A204.1 (cell line): Measurements from ENCODE around the gene RMC1.
"Not testable (repeated sequence)": the region's sequence is repeated elsewhere in the genome, so short reads cannot be mapped to it uniquely, and the experiment has no call there.

ENCODE experiments used
- FAIRE-seq: peaks from 2 replicates; lab custom pipeline; 2012; peaks lifted over from hg19 to GRCh38; lab: Jason Lieb, UNC

RMC1 gene

DNA sequence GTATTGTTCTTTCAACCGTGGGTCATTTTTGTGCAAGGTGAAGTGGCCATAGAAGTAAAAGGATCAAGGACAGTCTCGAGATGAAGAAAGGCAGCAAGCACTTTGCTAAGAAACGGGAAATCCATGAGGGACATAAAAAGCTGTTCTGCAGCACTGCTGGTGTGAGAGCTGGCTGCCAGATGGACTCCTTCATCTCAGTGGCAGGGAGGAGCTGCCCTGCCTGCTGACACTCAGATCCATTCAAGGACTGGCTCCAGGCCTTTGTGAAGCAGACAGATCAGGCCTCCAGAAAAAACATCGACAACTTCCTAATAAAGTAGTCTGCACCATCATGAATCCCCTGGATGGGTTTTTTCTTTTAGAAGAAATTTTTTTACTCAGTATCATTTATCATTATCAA, 29.5 kb downstream of the RMC1 start:
- no peak for FAIRE-seq

DNA sequence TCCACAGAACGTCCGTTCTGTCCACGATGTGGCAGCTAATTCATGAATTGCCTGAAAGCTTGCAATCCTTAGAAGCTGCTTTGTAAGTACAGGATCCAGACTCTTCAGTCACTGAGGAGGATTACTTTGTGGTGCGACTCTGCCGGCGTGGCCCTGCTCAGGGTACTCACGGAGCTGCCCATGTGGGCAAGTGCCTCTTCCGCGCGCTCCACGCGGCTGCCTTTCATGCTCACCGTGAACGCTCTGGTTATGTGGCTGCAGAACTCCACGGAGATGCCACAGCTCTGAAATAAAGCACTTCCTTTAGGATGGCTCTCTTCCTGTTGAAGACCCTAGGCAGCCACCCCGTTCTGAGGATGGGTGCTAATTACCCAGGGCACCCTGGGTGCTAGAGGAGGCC, 31.0 kb downstream of the RMC1 start:
- FAIRE-seq: no peak

DNA sequence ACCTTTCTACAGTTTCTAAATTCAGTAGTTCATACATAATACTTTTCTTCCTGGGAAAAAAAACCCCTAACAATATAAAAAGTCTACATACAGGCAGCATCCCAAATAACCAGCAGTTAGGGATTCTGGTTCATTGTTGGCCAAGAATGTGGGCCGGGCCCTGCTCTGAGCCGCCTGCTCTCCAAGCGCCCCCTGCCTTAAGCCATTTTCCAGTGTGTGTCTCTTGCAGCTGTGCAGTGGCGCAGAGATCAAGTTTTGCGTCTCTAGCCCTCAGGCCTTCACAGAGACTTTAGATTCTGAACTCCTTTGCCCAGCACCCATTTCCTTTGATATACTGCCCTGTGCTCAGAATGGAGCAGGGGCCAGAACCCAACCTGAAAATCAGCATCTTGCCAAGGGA, 32.9 kb downstream of the RMC1 start:
- FAIRE-seq: no peak

DNA sequence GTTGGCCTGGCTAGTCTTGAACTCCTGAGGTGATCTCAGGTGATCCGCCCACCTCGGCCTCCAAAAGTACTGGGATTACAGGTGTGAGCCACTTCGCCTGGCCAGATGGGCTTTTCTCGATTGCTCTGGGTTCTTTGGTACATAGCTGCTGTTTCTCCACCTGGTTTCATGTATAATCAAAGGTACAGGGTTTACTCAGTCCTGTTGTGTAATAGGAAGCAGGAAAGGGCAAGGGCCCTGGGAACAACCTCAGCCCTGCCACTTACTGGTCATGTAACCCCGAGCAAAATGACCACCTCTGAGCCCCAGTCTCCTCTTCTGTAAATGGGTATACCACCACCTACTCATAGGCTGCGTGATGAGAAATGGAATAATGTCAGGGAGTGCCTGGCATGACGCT, 34.0 kb downstream of the RMC1 start:
- FAIRE-seq: no peak

DNA sequence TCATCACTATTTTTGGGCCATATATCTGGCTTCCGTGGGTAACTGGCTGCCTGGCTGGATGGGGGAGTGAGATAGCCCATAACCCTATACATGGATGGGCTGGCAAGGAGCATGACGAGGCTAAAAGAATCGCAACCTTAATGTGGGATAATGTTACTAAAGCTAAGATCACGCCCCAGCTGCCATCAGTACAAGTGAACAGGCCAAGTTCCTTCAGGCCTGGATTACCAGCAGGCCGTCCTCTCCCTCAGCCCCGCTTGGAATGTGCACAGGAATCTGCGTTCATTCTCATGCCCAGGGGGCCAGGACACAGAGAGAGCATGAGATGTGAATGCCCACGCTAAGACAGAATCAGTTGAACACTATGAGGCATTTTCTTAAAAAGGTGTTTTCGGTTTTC, 34.7 kb downstream of the RMC1 start:
- FAIRE-seq: no peak

DNA sequence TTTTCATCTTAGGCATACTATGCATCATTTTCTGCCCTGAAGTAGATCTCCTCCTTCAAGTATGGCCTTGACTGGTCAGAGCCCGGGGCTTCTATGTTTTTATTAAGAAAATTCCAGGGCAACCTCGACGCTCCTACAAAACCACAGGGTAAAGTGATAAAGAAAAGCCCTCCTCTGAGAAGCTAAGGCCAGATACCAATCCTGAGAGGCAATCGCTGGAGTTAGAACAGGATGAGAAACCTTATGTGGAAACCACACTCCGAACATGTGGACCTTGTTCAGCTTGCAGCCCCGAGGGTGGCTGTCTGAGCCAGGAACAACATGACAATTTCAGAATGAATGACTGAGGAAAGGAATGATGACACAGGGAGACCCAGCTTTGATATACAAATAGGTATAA, 35.6 kb downstream of the RMC1 start:
- no peak for FAIRE-seq

DNA sequence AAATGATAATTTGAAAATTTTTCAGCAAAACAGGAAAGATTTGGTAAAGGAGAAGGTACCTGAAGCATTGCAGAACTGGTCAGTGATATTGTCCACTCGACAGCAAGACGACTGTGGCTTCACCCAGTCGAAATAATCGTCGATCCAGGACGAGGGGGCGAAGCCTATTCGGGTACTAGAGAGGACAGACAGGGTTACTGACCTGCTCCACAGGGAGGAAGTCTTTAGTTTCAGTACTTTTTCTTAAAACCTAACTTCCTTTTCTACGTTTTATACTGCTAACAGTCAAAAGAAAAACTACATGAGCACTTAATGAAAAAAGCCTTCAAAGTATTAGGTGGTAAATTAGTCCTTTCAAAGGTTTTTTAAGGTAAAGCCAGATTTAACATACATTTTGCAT, 36.0 kb downstream of the RMC1 start:
- FAIRE-seq: no peak

DNA sequence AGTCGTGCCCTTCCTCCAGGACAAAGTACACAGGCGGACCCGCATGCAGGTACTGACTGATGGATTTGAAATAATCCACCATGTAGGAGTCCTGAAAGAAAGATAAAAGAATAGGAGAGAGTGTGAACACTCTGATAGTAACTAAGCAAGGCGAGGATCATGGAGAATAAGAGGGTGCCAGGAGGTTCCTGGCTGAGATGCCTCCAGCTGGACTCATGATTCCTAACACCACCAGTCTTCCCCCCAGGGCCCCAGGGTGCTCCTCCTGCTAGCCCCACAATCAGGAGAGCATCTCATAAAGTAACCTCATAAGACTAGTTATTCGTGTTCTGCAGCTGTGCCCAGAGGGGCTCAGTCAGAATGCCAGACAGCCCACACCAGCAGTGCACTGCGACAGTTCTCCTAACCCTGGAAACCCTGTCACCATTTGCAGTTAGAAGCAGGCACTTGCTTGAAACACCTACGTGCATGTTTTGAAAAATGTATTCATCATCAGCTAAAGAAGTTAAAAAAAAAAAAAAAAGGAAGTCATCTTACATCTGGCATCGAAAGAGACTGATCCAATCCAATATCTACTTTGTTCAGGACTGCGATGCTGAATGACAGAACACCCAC, 36.7 kb downstream of the RMC1 start:
- no peak for FAIRE-seq

DNA sequence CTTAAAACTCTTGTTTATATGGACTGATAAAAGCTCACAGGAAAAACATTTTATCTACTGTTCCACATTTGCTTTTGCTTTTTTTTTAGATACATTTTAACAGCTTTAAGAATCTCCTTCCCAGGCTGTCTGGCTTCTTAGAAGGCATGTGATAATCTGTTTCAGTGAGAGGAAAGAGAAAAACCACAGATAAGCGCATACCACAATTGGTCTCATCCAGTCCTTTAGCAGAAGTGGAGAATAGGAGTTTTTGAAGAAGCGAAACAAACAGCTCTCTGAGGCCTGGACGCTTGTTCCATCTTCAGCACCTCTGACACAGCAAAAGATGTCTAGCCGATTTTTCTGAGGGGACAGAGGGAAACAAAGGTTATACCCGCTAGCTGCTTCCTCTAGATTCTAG, 37.6 kb downstream of the RMC1 start:
- FAIRE-seq: no peak

DNA sequence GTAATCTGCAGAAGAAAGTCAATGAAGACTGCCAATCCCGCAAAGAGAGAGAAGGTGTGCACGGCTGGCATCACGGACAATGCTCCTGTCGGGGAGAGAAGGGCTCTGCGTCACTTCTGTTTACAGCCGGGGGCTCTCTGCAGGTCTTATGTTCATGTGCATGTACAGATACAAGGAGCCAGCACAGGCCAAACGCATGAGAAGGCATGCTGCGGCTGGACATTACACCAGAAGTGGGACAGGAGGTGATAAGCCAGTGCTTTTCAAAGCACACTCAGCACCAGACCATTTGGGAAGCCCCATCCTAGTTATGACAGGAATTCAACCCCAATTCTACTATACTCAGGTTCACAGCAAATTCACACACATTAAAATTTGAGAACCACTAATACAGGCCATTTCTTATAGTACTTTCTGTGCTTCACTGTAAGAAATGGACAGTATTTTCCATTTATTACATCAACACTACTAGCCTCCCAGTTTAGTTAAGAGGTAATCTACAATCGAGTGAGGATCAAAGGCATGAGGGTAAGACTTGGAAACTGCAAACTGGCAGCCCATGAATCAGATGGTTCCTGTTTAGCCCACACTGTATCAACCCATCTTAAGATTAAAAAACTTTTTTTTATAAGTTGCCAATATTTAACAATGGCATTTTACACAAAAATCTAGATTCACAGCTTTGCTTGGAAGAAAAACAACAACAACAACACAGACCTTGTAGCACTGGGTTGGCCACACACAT, 38.2 kb downstream of the RMC1 start:
- FAIRE-seq: no peak

DNA sequence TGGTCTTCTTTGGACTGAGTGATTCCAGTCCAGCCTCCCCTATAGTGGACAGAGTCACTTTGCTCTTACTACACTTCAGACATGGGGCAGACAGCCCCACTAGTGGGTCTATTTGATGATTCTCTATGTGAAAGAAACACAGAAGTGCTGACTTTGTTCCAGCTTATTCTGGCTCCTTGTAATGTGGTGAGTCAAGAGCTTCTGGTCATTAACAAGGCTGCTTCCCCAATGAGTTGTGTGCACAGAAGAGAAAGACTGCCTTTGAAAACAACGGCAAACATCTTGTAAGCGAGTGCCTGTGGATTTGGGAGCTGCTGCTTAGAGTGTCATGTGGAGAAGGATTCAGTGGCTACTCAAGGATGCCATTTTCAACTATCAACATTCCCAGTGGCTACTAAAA, 39.1 kb downstream of the RMC1 start:
- FAIRE-seq: no peak

DNA sequence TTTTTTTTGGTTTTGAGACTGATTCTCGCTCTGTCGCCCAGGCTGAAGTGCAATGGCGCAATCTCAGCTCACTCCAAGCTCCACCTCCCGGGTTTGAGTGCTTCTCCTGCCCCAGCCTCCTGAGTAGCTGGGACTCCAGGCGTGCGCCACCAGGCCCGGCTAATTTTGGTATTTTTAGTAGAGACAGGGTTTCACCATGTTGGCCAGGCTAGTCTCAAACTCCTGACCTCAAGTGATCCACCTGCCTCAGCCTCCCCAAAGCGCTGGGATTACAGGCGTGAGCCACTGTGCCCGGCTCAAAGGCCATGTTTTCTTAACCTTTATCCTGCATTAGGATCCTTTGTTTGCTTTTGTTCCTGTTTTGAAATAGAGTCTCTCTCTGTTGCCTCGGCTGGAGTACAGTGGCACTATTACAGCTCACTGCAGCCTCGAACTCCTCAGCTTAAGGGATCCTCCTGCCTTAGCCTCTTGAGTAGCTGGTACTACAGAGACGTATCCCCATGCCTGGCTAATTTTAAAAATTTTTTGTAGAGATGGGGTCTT, 42.0 kb downstream of the RMC1 start:
- FAIRE-seq: no peak

DNA sequence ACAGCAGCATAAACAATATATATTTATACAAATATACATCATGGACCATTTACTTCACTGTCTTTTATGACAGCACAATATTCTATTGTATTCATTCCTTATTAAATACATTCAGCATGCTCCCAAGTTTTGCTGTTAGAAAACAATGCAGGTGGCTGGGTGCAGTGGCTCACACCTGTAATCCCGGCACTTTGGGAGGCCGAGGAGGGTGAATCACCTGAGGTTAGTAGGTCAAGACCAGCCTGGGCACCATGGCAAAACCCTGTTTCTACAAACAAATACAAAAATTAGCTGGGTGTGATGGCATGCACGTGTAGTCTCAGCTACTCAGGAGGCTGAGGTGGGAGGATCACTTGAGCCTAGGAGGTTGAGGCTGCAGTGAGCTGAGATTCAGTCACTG, 44.0 kb downstream of the RMC1 start:
- FAIRE-seq: no peak

DNA sequence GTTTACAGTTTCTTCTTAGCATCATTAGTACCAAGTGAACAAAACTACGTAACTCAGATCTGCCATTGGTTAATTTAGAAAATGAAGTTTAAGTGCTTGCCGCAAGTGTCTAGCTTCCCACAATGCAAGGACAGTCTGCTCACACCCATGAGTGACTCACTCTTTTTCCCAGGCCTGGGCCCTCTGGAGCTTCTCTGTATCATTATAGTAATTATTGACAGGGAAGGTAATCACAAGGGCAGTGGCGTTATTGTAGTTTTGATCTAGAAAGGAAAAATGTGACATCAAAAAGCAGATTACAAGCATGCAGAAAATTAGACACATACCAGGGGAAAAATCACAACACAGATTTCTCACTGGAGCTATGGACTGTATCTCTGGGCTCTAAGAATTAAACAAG, 44.5 kb downstream of the RMC1 start:
- no peak for FAIRE-seq

DNA sequence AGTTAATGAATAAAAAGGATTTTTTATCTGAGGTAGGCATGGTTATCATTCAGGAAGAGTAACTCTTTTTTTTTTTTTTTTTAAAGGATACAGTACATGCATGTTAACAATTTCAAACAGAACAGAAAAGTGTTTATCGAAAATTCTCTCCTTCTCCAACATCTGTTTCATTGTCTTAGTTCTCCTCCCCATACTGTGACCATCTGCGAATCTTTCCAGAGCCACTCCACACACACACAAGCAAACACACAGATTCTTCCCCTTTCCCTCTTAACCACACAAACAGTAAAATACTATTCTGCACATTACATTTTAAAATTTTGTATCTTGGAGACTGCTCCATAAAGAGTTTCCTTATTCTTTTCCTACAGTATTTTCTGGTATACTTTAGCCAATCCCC, 45.0 kb downstream of the RMC1 start:
- no peak for FAIRE-seq

DNA sequence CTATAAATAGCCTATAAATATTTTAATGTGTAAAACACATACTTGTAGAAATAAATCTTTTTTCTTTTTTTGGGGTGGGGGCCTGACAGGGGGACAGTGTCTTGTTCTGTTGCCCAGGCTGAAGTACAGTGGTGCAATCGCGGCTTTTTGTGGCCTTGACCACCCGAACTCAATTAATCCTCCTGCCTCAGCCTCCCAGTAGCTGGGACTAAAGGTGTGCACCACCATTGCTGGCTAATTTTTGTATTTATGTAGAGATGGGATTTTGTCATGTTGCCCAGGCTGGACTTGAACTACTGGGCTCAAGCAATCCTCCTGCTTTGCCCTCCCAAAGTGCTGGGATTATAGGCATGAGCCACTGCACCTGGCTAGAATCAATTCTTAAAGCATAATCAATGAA, 45.4 kb downstream of the RMC1 start:
- FAIRE-seq: no peak

DNA sequence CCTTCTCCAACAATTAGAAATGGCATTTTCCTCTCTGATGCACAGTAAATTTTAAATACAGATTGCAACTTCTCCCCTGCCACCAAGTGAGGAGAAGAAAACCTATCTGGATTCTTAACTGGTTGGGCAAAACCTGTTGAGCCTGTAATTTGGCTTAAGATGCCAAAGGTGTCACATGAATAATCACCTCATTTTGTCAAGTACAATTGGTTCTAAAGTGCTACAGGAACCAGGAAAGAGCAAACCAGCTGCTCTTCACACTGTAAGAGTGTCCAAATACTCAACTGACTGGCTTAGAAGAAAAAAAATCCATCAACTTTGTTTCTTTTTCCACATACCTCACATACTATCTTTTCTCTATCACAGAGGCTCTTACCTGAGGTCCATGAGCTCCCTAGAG, 47.6 kb downstream of the RMC1 start:
- FAIRE-seq: no peak

DNA sequence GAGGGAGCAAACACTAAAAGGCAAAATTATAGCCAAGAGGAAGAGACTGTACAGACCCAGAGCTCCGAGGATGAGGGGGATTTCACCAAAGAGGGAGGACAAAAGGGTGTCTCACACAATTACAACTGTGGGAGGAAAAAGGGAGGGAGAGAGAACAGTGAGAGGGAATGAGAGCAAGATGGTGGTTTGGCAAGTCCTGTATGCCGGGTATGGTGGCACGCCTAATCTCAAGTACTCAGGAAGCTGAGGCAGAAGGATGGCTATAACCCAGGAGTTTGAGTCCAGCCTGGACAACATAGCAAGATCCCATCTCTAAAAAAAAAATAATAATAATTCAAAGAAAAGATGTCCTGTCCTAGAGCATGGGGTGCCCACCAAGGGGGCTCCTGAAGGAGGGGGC, 48.7 kb downstream of the RMC1 start:
- no peak for FAIRE-seq

DNA sequence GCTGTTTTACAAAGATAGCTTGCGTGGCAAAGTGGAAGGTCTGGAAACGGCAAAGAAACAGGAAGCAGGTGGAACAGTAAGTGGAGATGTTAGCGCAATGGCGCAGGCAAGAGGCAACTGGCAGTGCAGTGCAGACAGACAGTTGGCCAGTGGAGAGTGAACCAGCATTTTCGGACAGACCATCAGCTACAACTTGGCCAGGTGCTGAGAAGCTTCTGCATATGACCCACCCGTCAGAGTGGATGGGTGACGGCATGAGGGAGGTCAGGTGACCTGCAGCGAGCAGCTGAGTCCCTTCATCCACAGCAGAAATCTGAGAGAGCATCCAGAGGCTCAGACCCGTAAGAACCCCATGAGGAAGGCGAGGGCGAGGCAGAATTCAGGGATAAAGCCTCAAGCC, 49.2 kb downstream of the RMC1 start:
- no peak for FAIRE-seq

DNA sequence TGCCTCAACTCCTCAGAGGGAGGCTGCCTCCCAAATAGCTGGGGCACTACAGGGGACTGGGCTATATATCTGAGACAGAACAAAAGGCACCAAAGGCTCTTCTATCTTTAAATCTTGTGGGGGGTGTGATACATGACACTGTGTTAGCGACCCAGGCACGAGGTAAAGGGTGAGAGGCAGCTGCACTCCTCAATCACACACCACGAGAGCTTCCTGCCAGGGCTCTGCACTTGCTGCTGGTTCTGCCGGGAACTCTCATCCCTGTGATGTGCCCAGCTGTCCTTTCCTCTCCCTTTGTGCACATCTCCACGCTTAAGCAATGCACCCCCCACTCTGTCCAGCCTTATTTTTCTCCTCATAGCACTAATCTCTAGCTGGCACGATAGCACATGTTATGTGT, 50.6 kb downstream of the RMC1 start:
- no peak for FAIRE-seq

DNA sequence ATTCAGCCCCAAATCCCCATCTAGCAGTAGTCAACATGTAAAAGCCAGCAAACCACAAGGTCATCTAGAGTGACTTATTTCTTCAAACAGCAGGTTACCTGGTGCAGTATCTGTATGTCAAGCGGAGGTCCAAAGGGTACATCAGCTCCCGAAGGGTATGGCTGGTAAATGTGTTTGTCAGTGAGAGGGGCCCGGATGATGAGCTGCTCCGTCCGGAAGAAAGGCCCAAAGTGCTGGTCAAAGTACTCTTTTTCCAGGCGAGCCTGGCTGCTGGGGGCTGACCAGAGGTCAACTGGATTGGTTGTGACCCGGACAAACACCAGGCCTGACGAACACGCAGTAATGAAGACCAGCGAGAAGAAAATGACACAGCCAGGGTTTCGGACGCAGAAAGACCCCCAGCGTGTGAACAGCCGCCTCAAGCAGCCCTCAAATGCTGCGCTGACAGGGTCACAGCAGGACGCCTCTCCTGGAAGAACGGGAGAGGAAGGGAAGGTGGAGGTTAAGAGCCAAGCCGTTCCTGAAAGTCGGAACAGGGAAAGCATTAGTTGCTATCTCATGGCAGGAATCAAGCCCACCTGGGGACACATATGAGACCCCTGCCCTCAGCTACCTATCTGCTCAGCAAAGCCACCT, 53.0 kb downstream of the RMC1 start:
- no peak for FAIRE-seq

DNA sequence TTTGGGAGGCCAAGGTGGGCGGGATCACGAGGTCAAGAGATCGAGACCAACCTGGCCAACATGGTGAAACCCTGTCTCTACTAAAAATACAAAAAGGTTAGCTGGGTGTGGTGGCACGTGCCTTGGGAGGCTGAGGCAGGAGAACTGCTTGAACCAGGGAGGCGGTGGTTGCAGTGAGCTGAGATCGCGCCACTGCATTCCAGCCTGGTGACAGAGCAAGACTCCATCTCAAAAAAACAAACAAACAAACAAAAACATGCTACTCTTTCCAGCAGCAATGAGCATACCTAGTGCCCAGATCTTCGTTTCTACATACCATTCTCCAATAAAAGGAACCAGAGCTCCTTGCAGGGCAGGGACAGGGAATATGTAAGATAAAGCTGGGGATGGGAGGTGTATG, 54.2 kb downstream of the RMC1 start:
- not testable (repeated sequence) for FAIRE-seq

DNA sequence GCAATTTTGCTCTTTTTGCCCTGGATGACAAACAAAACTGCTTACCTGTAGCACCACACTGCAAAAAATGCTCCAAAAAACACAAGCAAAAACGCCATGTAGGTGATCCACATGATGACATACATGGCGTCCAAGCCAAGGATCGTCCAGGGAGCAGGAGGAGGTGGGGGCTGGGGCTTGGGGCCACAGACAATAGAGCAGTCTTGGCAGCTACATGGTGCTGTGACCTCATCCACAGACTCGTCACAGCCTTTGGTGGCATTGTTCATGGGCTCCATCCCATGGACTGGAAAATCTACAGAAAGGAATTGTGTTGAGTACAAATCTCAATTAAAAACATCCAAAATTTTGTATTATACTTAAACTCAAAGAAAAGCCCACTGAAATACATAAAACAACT, 56.9 kb downstream of the RMC1 start:
- no peak for FAIRE-seq
